HepG2 (cell line): ENCODE data around the gene COQ5. TPM values are rescaled to one million over a fixed set of nuclear protein-coding genes. Genes with fewer than 3 reads are reported as not detected.
A peak's percentile ranks its signal among the peaks of the same experiment; 100 is the strongest.

Source experiments
- HDAC2 ChIP-seq: sonication (generic); formaldehyde crosslinking; IDR thresholded peaks from 2 replicates; pipeline ENCODE4 v1.4.0; 2020; ENCODE audit warnings: missing genetic modification reagents
- HNF4G ChIP-seq, 2 experiments: sonication (generic) in 1 of 2; formaldehyde crosslinking in 1 of 2; IDR thresholded peaks; 2 replicates each; pipeline versions ENCODE4 v1.4.0 to v1.6.1; 2011 to 2020; ENCODE audit warnings: borderline replicate concordance in 2 of 2, low read depth in 2 of 2, mild to moderate bottlenecking in 2 of 2, low read length in 1 of 2, missing genetic modification reagents in 1 of 2, moderate library complexity in 1 of 2
- KLF9 ChIP-seq: IDR thresholded peaks from 2 replicates; pipeline ENCODE4 v1.6.1; 2016; ENCODE audit warnings: low read depth
- LCORL ChIP-seq, 2 experiments: fragments of 450-650 bp in 1 of 2; sonication (generic) in 1 of 2; formaldehyde crosslinking in 1 of 2; IDR thresholded peaks; 2 replicates each; pipeline versions ENCODE4 v1.5.0 to v1.6.1; 2017 to 2020; ENCODE audit warnings: antibody characterized with exemption in 1 of 2, missing genetic modification reagents in 1 of 2
- NR2C2 ChIP-seq: sonication (generic); formaldehyde crosslinking; IDR thresholded peaks from 2 replicates; pipeline ENCODE4 v1.4.0; 2020; ENCODE audit warnings: missing genetic modification reagents, mild to moderate bottlenecking, moderate library complexity, borderline replicate concordance
- POLR2A ChIP-seq, 2 experiments: IDR thresholded peaks; 2 replicates each; pipeline ENCODE4 v1.6.1; 2011; ENCODE audit warnings: low read depth in 2 of 2, low read length in 2 of 2, mild to moderate bottlenecking in 1 of 2, moderate library complexity in 1 of 2; ENCODE audit not compliant: insufficient read depth in 1 of 2
- POLR2AphosphoS2 ChIP-seq: IDR thresholded peaks from 2 replicates; pipeline ENCODE4 v1.6.1; 2011; ENCODE audit warnings: low read depth, low read length, improper control_type of control experiment
- RFXAP ChIP-seq: sonication (generic); formaldehyde crosslinking; IDR thresholded peaks from 2 replicates; pipeline ENCODE4 v1.4.0; 2020; ENCODE audit warnings: missing genetic modification reagents, borderline replicate concordance
- RXRA ChIP-seq: sonication (generic); formaldehyde crosslinking; IDR thresholded peaks from 2 replicates; pipeline ENCODE4 v1.5.1; 2020; ENCODE audit warnings: missing genetic modification reagents
- ZMYM3 ChIP-seq: sonication (generic); formaldehyde crosslinking; IDR thresholded peaks from 2 replicates; pipeline ENCODE4 v1.5.1; 2020; ENCODE audit warnings: mild to moderate bottlenecking, missing genetic modification reagents
- ZNF563 ChIP-seq: sonication (generic); formaldehyde crosslinking; IDR thresholded peaks from 2 replicates; pipeline ENCODE4 v1.8.0; 2022; ENCODE audit warnings: mild to moderate bottlenecking, moderate library complexity, missing genetic modification reagents
- polyA plus RNA-seq, 8 experiments: library from polyadenylated mRNA; depleted of rRNA in 3 of 8; stranded (reverse) in 7 of 8; unstranded in 1 of 8; fragments of >200 nt; fragmentation: Illumina TruSeq in 4 of 8; extraction: Trizol in 4 of 8; gene quantifications; 2 replicates each; pipeline versions ENCODE4 v1.2.1 to v1.2.3, GENCODE V29; 2011 to 2016; ENCODE audit warnings: low read depth in 4 of 8, missing spikeins in 1 of 8, mixed read lengths in 1 of 8; ENCODE audit not compliant: insufficient read depth in 1 of 8
- total RNA-seq, 5 experiments: library from RNA; depleted of rRNA; stranded (reverse); fragments of >200 nt; fragmentation: Illumina TruSeq; extraction: Trizol; gene quantifications; 2 replicates each; pipeline ENCODE4 v1.2.3, GENCODE V29; 2016; ENCODE audit warnings: low read depth in 1 of 5
- TF ChIP-seq, protein P1 (sequence below): sonication (generic); formaldehyde crosslinking; IDR thresholded peaks from 2 replicates; pipeline ENCODE4 v1.4.0; 2020; ENCODE audit warnings: missing genetic modification reagents
- TF ChIP-seq, protein P2 (sequence below): sonication (generic); formaldehyde crosslinking; IDR thresholded peaks from 2 replicates; pipeline ENCODE4 v1.5.0; 2020; ENCODE audit warnings: missing genetic modification reagents
- TF ChIP-seq, protein P3 (sequence below): sonication (generic); formaldehyde crosslinking; IDR thresholded peaks from 2 replicates; pipeline ENCODE4 v1.4.0; 2020; ENCODE audit warnings: missing genetic modification reagents, borderline replicate concordance
- TF ChIP-seq, protein P4 (sequence below): sonication (generic); formaldehyde crosslinking; IDR thresholded peaks from 2 replicates; pipeline ENCODE4 v1.5.0; 2020; ENCODE audit warnings: missing genetic modification reagents, mild to moderate bottlenecking, borderline replicate concordance

The COQ5 gene
- total and polyA plus RNA-seq, 2 of the 13 experiments (the other 11 are each of a cell fraction or from before 2014, with no cell fraction given) = 36.4 to 41.5 TPM

DNA sequence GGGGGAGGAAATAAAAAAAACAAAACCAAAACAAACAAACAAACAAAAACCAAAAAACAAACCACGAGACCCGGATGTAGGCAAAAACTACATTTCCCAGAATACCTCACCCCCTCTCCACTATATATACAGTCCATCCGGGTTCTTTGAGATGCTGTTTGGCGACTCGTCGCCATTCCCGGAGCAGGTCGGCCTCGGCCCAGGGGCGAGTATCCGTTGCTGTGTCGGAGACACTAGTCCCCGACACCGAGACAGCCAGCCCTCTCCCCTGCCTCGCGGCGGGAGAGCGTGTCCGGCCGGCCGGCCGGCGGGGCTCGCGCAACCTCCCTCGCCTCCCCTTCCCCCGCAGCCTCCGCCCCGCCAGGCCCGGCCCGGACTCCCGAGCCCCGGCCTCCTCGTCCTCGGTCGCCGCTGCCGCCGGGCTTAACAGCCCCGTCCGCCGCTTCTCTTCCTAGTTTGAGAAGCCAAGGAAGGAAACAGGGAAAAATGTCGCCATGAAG, 5.3 kb upstream of the COQ5 start, which contains the start of gene RNF10 (continued):
- TF ChIP-seq, protein P1, sequence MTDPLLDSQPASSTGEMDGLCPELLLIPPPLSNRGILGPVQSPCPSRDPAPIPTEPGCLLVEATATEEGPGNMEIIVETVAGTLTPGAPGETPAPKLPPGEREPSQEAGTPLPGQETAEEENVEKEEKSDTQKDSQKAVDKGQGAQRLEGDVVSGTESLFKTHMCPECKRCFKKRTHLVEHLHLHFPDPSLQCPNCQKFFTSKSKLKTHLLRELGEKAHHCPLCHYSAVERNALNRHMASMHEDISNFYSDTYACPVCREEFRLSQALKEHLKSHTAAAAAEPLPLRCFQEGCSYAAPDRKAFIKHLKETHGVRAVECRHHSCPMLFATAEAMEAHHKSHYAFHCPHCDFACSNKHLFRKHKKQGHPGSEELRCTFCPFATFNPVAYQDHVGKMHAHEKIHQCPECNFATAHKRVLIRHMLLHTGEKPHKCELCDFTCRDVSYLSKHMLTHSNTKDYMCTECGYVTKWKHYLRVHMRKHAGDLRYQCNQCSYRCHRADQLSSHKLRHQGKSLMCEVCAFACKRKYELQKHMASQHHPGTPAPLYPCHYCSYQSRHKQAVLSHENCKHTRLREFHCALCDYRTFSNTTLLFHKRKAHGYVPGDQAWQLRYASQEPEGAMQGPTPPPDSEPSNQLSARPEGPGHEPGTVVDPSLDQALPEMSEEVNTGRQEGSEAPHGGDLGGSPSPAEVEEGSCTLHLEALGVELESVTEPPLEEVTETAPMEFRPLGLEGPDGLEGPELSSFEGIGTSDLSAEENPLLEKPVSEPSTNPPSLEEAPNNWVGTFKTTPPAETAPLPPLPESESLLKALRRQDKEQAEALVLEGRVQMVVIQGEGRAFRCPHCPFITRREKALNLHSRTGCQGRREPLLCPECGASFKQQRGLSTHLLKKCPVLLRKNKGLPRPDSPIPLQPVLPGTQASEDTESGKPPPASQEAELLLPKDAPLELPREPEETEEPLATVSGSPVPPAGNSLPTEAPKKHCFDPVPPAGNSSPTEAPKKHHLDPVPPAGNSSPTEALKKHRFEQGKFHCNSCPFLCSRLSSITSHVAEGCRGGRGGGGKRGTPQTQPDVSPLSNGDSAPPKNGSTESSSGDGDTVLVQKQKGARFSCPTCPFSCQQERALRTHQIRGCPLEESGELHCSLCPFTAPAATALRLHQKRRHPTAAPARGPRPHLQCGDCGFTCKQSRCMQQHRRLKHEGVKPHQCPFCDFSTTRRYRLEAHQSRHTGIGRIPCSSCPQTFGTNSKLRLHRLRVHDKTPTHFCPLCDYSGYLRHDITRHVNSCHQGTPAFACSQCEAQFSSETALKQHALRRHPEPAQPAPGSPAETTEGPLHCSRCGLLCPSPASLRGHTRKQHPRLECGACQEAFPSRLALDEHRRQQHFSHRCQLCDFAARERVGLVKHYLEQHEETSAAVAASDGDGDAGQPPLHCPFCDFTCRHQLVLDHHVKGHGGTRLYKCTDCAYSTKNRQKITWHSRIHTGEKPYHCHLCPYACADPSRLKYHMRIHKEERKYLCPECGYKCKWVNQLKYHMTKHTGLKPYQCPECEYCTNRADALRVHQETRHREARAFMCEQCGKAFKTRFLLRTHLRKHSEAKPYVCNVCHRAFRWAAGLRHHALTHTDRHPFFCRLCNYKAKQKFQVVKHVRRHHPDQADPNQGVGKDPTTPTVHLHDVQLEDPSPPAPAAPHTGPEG (CRISPR knock-in tag) = 0 out of 2 replicates have a peak, but pooled peaks have one; percentile 16
- TF ChIP-seq NR2C2 (peak; percentile 42; the same call in 1 of the 2 replicates), ZNF563 (CRISPR knock-in tag) (peak; percentile 86), RXRA (CRISPR knock-in tag) (no peak), LCORL (IDR thresholded peaks at IDR 0.05) (0 out of 2 replicates have a peak, but pooled peaks have one; percentile 43), LCORL (CRISPR knock-in tag; IDR thresholded peaks at IDR 0.05) (peak; percentile 11; the same call in 1 of the 2 replicates), POLR2A (IDR thresholded peaks at IDR 0.05; ENCODE audit: insufficient read depth in 1 of 2, low read depth in 2 of 2, low read length in 2 of 2) (peak; percentile 93 to 96), ZMYM3 (CRISPR knock-in tag) (no peak), RFXAP (CRISPR knock-in tag) (0 out of 2 replicates have a peak, but pooled peaks have one; percentile 40), POLR2AphosphoS2 (peak; percentile 48; the same call in 1 of the 2 replicates), HNF4G (IDR thresholded peaks at IDR 0.05; ENCODE audit: borderline replicate concordance, low read depth, low read length) (no peak), HNF4G (CRISPR knock-in tag; IDR thresholded peaks at IDR 0.05; ENCODE audit: borderline replicate concordance, low read depth) (no peak), HDAC2 (CRISPR knock-in tag) (no peak), KLF9 (CRISPR knock-in tag) (no peak)
- TF ChIP-seq, protein P2, sequence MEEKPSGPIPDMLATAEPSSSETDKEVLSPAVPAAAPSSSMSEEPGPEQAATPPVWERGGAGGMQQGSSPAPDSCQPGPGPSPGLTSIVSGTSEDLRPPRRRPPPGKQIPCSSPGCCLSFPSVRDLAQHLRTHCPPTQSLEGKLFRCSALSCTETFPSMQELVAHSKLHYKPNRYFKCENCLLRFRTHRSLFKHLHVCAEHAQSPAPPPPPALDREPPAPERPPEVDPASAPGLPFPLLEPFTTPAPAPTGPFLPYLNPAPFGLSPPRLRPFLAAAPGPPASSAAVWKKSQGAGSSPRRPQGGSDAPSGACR = 0 out of 2 replicates have a peak, but pooled peaks have one; percentile 56
- TF ChIP-seq, protein P3, sequence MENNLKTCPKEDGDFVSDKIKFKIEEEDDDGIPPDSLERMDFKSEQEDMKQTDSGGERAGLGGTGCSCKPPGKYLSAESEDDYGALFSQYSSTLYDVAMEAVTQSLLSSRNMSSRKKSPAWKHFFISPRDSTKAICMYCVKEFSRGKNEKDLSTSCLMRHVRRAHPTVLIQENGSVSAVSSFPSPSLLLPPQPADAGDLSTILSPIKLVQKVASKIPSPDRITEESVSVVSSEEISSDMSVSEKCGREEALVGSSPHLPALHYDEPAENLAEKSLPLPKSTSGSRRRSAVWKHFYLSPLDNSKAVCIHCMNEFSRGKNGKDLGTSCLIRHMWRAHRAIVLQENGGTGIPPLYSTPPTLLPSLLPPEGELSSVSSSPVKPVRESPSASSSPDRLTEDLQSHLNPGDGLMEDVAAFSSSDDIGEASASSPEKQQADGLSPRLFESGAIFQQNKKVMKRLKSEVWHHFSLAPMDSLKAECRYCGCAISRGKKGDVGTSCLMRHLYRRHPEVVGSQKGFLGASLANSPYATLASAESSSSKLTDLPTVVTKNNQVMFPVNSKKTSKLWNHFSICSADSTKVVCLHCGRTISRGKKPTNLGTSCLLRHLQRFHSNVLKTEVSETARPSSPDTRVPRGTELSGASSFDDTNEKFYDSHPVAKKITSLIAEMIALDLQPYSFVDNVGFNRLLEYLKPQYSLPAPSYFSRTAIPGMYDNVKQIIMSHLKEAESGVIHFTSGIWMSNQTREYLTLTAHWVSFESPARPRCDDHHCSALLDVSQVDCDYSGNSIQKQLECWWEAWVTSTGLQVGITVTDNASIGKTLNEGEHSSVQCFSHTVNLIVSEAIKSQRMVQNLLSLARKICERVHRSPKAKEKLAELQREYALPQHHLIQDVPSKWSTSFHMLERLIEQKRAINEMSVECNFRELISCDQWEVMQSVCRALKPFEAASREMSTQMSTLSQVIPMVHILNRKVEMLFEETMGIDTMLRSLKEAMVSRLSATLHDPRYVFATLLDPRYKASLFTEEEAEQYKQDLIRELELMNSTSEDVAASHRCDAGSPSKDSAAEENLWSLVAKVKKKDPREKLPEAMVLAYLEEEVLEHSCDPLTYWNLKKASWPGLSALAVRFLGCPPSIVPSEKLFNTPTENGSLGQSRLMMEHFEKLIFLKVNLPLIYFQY (CRISPR knock-in tag) = 0 out of 2 replicates have a peak, but pooled peaks have one; percentile 38
- TF ChIP-seq, protein P4, sequence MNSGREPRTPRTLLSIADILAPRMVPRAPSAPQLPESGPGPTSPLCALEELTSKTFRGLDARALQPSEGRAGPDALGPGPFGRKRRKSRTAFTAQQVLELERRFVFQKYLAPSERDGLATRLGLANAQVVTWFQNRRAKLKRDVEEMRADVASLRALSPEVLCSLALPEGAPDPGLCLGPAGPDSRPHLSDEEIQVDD (CRISPR knock-in tag) = no peak
